Inflammatory macrophage treated with lipopolysaccharide for 4 hours (primary cell): ENCODE data around the gene ERH.

Source experiments
- DNase-seq: peaks from one replicate; pipeline ENCODE4 v3.0.0-alpha.2; 2020

ERH gene

GRCh38 chr14:69355154-69355597 lies 42.9 kb downstream of the ERH start:
- DNase-seq: no peak

GRCh38 chr14:69354383-69355153 lies 43.5 kb downstream of the ERH start:
- peak; percentile 11 for DNase-seq

- no peak for DNase-seq
These were observed 44.9 kb downstream of the ERH start for GRCh38 chr14:69353168-69353567.

- DNase-seq: no peak
These were observed 46.2 kb downstream of the ERH start for GRCh38 chr14:69351911-69352310.

GRCh38 chr14:69351385-69351784 lies 46.7 kb downstream of the ERH start:
- DNase-seq: peak; percentile 32

- no peak for DNase-seq
These were observed 47.2 kb downstream of the ERH start for GRCh38 chr14:69350892-69351291.

- DNase-seq: no peak
These were observed 48.9 kb downstream of the ERH start for GRCh38 chr14:69349091-69349777.

GRCh38 chr14:69346710-69347109 lies 51.4 kb downstream of the ERH start:
- peak; percentile 11 for DNase-seq

- DNase-seq: no peak
These were observed 52.7 kb downstream of the ERH start for GRCh38 chr14:69345402-69345801.

- DNase-seq: no peak
These were observed 53.9 kb downstream of the ERH start for GRCh38 chr14:69344171-69344570.

GRCh38 chr14:69342928-69343525 lies 55.1 kb downstream of the ERH start:
- no peak for DNase-seq

- no peak for DNase-seq
These were observed 58.7 kb downstream of the ERH start for GRCh38 chr14:69339426-69339825.

- DNase-seq: no peak
These were observed 60.1 kb downstream of the ERH start for GRCh38 chr14:69337984-69338383.

GRCh38 chr14:69335371-69335771 lies 62.7 kb downstream of the ERH start:
- no peak for DNase-seq

GRCh38 chr14:69334576-69334975 lies 63.5 kb downstream of the ERH start:
- no peak for DNase-seq

GRCh38 chr14:69333791-69334337 lies 64.2 kb downstream of the ERH start:
- DNase-seq: no peak

- no peak for DNase-seq
These were observed 65.2 kb downstream of the ERH start for GRCh38 chr14:69332782-69333395.

GRCh38 chr14:69331206-69331605 lies 66.9 kb downstream of the ERH start:
- no peak for DNase-seq
